OCI-LY7 (cell line): ENCODE results near the gene TIGAR. TPM values are rescaled to one million over a fixed set of nuclear protein-coding genes. Genes with fewer than 3 reads are reported as not detected.

Experiments
- BruUV-seq: library from RNA; stranded (reverse); fragments of 400-500 nt; replicated peaks from 2 replicates; lab custom pipeline; 2021; lab: Mats Ljungman, UMichigan
- CTCF ChIA-PET: fragments of 300-600 bp; sonication (Branson Sonifier 250); formaldehyde crosslinking; loops from one replicate; lab custom pipeline; 2022; ENCODE audit warnings: antibody characterized with exemption; ENCODE audit not compliant: unreplicated experiment; lab: Charles Lee
- POLR2A ChIA-PET: fragments of 300-600 bp; sonication (Branson Sonifier 250); formaldehyde crosslinking; loops from one replicate; lab custom pipeline; 2022; ENCODE audit warnings: antibody characterized with exemption; lab: Charles Lee
- DNase-seq: peaks from one replicate; pipeline ENCODE4 v3.0.0-alpha.2; 2015; ENCODE audit warnings: low spot score
- H2AFZ ChIP-seq: fragments of 200-600 bp; sonication (generic), shearing (Covaris generic); 2 replicates; pipeline ENCODE4 v1.6.1; 2014; ENCODE audit warnings: mild to moderate bottlenecking, antibody characterized with exemption, low read length, moderate library complexity
- H3K27ac ChIP-seq: fragments of 200-600 bp; sonication (generic); 2 replicates; pipeline ENCODE4 v1.5.1; 2014; ENCODE audit warnings: mixed run types, low read depth, mild to moderate bottlenecking, moderate library complexity, low read length, inconsistent platforms; ENCODE audit not compliant: poor library complexity, severe bottlenecking
- H3K36me3 ChIP-seq: fragments of 200-600 bp; sonication (generic); 2 replicates; pipeline ENCODE4 v1.6.1; 2014; ENCODE audit warnings: mild to moderate bottlenecking, antibody characterized with exemption, low read length, moderate library complexity, mixed read lengths; ENCODE audit not compliant: insufficient read depth
- H3K4me1 ChIP-seq: fragments of 200-600 bp; sonication (generic); 2 replicates; pipeline ENCODE4 v1.5.1; 2014; ENCODE audit warnings: mild to moderate bottlenecking, low read length; ENCODE audit not compliant: insufficient read depth, poor library complexity, severe bottlenecking
- H3K4me2 ChIP-seq: fragments of 200-600 bp; sonication (generic); 2 replicates; pipeline ENCODE4 v1.6.1; 2014; ENCODE audit warnings: mild to moderate bottlenecking, low read length
- H3K4me3 ChIP-seq: fragments of 200-600 bp; sonication (generic); 2 replicates; pipeline ENCODE4 v1.5.1; 2014; ENCODE audit warnings: mild to moderate bottlenecking, low read depth, low read length; ENCODE audit not compliant: poor library complexity, severe bottlenecking
- H3K79me2 ChIP-seq: fragments of 200-600 bp; sonication (generic); 2 replicates; pipeline ENCODE4 v1.6.1; 2016; ENCODE audit warnings: low read depth, mild to moderate bottlenecking, low read length, moderate library complexity, mixed read lengths; ENCODE audit not compliant: insufficient read depth
- H3K9me2 ChIP-seq: fragments of 200-600 bp; sonication (generic); 2 replicates; pipeline ENCODE4 v1.6.1; 2016; ENCODE audit warnings: mild to moderate bottlenecking, low read length, mixed read lengths; ENCODE audit not compliant: insufficient read depth
- H3K9me3 ChIP-seq: fragments of 200-600 bp; sonication (generic); 2 replicates; pipeline ENCODE4 v1.6.1; 2014; ENCODE audit warnings: mild to moderate bottlenecking, mixed run types, low read length, mixed read lengths
- H4K20me1 ChIP-seq: fragments of 200-600 bp; sonication (generic); 2 replicates; pipeline ENCODE4 v1.6.1; 2014; ENCODE audit warnings: mild to moderate bottlenecking, antibody characterized with exemption, low read length, moderate library complexity, mixed read lengths; ENCODE audit not compliant: insufficient read depth
- EZH2phosphoT487 ChIP-seq: fragments of 200-600 bp; sonication (generic); IDR thresholded peaks from 2 replicates; pipeline ENCODE4 v1.6.1; 2018; ENCODE audit warnings: low read depth, borderline replicate concordance, mild to moderate bottlenecking, mixed run types, antibody characterized with exemption, low read length, moderate library complexity, mixed read lengths
- intact Hi-C: fragments of 100-400 bp; cut with micrococcal nuclease; formaldehyde crosslinking; loops from one replicate; pipeline ENCODE4 v1.10.0; 2022; ENCODE audit not compliant: unreplicated experiment
- total RNA-seq, 2 experiments: library from RNA; depleted of rRNA in 1 of 2; stranded (reverse); fragments of >200 nt in 1 of 2; shearing (Covaris generic) in 1 of 2; gene quantifications; 2 replicates each; pipeline ENCODE4 v1.2.3, GENCODE V29; 2014 to 2022
- TF ChIP-seq, protein P1 (sequence below): fragments of 200-600 bp; sonication (generic); conservative IDR thresholded peaks from 2 replicates; pipeline ENCODE4 v1.5.1; 2014; ENCODE audit warnings: mild to moderate bottlenecking, antibody characterized with exemption, low read length, moderate library complexity, mixed read lengths

TIGAR gene
- total RNA-seq, 2 experiments from 2014 or later: 8.0 to 24.7 TPM

DNA sequence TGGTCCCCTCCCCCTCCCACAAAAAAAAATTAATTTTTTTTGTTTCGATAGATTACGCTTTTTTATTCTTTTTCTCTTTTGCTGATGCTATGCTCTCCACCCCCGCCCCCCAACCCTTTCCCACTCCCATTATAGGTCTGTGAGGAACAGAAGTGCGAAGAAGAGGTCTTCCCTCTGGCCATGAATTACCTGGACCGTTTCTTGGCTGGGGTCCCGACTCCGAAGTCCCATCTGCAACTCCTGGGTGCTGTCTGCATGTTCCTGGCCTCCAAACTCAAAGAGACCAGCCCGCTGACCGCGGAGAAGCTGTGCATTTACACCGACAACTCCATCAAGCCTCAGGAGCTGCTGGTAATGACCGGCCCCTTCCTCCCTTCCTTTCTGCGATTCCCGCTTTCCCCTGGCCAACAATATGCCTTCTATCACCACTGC lies 45.1 kb upstream of the TIGAR start:
- no peaks in the 10 kb centered on the region for H4K20me1 ChIP-seq
- no peak; the same call in 1 of the 2 replicates for TF ChIP-seq EZH2phosphoT487
- TF ChIP-seq, protein P1, sequence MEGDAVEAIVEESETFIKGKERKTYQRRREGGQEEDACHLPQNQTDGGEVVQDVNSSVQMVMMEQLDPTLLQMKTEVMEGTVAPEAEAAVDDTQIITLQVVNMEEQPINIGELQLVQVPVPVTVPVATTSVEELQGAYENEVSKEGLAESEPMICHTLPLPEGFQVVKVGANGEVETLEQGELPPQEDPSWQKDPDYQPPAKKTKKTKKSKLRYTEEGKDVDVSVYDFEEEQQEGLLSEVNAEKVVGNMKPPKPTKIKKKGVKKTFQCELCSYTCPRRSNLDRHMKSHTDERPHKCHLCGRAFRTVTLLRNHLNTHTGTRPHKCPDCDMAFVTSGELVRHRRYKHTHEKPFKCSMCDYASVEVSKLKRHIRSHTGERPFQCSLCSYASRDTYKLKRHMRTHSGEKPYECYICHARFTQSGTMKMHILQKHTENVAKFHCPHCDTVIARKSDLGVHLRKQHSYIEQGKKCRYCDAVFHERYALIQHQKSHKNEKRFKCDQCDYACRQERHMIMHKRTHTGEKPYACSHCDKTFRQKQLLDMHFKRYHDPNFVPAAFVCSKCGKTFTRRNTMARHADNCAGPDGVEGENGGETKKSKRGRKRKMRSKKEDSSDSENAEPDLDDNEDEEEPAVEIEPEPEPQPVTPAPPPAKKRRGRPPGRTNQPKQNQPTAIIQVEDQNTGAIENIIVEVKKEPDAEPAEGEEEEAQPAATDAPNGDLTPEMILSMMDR: no peak
- H3K4me2 ChIP-seq: no peak overlapping the region
- H3K27ac ChIP-seq: no peak overlapping the region
- CTCF ChIA-PET: interaction anchor here (1.0 kb wide), 1 partner anchor 390 kb away, joined by 5 read pairs; no protein-coding TSS in a partner anchor
- BruUV-seq: no TSS peak
- peaks cover 6% of the 10 kb centered on the region for H3K4me1 ChIP-seq
- no peaks in the 10 kb centered on the region for H3K79me2 ChIP-seq
- no peaks in the 10 kb centered on the region for H3K9me2 ChIP-seq
- intact Hi-C loops: loop anchor here (2.0 kb wide), 1 partner anchor 281 kb away; no protein-coding TSS in a partner anchor
- DNase-seq: no peak
- H3K9me3 ChIP-seq: no peaks in the 10 kb centered on the region
- H2AFZ ChIP-seq: no peak overlapping the region
- H3K4me3 ChIP-seq: no peak overlapping the region
- POLR2A ChIA-PET: interaction anchor here (0.8 kb wide), 1 partner anchor 389 kb away, joined by 3 read pairs; no protein-coding TSS in a partner anchor
- no peaks in the 10 kb centered on the region for H3K36me3 ChIP-seq

DNA sequence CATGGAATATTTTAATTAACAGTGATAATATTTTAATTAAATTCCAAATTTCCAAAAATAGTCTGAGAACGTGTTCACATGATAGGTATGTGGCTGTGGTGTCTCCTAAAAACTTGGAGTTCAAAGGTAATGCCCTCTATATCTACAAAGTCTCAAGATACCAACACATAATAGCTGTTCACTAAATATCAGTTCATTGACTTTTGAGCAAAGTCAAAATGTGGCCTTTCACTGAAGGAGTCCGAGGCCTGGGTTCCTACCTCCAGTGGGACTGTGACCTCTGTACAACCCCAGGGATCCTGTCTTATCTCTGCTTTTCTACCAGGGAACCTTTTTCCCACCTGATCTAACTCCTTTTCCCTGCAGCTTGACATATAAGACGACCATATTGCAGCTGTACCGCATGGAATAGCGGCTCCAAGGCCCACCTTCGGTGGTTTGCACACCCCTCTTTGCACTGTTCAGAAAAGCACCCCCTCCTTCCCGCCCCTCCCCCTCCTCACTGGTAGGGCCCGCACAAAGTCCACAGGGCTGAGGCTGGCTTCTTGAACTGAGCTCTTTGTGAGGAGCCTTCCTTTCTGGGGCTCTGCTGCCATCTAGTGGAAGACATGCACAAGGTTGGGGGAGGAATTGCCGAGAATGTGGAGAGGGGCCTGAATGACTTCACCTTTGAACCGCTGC lies 44.3 kb upstream of the TIGAR start:
- Histone ChIP-seq H4K20me1 (no peaks in the 10 kb centered on the region), H3K79me2 (no peaks in the 10 kb centered on the region), H3K9me2 (no peaks in the 10 kb centered on the region), H3K4me3 (no peak overlapping the region), H3K4me1 (no peaks in the 10 kb centered on the region), H3K36me3 (no peaks in the 10 kb centered on the region), H3K27ac (no peak overlapping the region), H3K9me3 (no peaks in the 10 kb centered on the region), H3K4me2 (no peak overlapping the region), H2AFZ (no peak overlapping the region)
- intact Hi-C loops: loop anchor here (1.0 to 2.0 kb wide), 3 partner anchors 169 to 391 kb away; no protein-coding TSS in a partner anchor
- CTCF ChIA-PET: interaction anchor here (0.5 to 1.0 kb wide), 4 partner anchors 167 to 500 kb away, joined by 3 to 5 read pairs (median 4); no protein-coding TSS in a partner anchor
- no TSS peak for BruUV-seq
- TF ChIP-seq, protein P1: peak; percentile 88
- no peak for TF ChIP-seq EZH2phosphoT487
- peak; percentile 81 for DNase-seq
- POLR2A ChIA-PET: interaction anchor here (0.8 to 1.7 kb wide), 2 partner anchors 390 to 391 kb away, joined by 3 to 4 read pairs; no protein-coding TSS in a partner anchor
